Cardiac muscle cell (in vitro differentiated cells and primary cell): ENCODE data around the gene SLC5A10. TPM values are rescaled to one million over a fixed set of nuclear protein-coding genes. Genes with fewer than 3 reads are reported as not detected.
"Not testable (repeated sequence)": the region's sequence is repeated elsewhere in the genome, so short reads cannot be mapped to it uniquely, and the experiment has no call there.

Source experiments
- DNase-seq, 2 donors: peaks; one replicate each; pipeline versions ENCODE4 v3.0.0 to v3.0.0-alpha.2; 2010 to 2017; ENCODE audit warnings: low read depth in 1 of 2, low spot score in 1 of 2
- H3K27ac ChIP-seq: fragments of 200-600 bp; sonication (generic); 2 replicates; pipeline ENCODE4 v1.5.1; 2016
- H3K27me3 ChIP-seq: fragments of 200-600 bp; sonication (generic); 2 replicates; pipeline ENCODE4 v1.6.0; 2016; ENCODE audit warnings: control low read depth
- H3K36me3 ChIP-seq: fragments of 200-600 bp; sonication (generic); 2 replicates; pipeline ENCODE4 v1.5.1; 2016; ENCODE audit warnings: control low read depth
- H3K4me1 ChIP-seq: fragments of 200-600 bp; sonication (generic); 2 replicates; pipeline ENCODE4 v1.8.1; 2017; ENCODE audit warnings: low read depth, mild to moderate bottlenecking, mixed run types
- H3K4me3 ChIP-seq: fragments of 200-600 bp; sonication (generic); 2 replicates; pipeline ENCODE4 v1.5.1; 2016; ENCODE audit warnings: mild to moderate bottlenecking
- H3K9me3 ChIP-seq: fragments of 200-600 bp; sonication (generic); 2 replicates; pipeline ENCODE4 v1.5.1; 2017; ENCODE audit warnings: low read depth, mild to moderate bottlenecking, control low read depth
- CTCF ChIP-seq: IDR thresholded peaks from 2 replicates; pipeline ENCODE4 v1.5.1; 2012; ENCODE audit warnings: low read depth, mild to moderate bottlenecking, low read length
- polyA plus RNA-seq: library from polyadenylated mRNA; unstranded; fragments of >200 nt; fragmentation: Nextera tagmentation; extraction: Ambion mirVana; gene quantifications from 2 replicates; pipeline ENCODE4 v1.2.1, GENCODE V29; 2016
- total RNA-seq: library from RNA; depleted of rRNA; stranded (reverse); fragments of >200 nt; gene quantifications from 2 replicates; pipeline ENCODE4 v1.2.3, GENCODE V29; 2016

The SLC5A10 gene
- total and polyA plus RNA-seq, 2 experiments from 2014 or later, result 0.06 TPM; not detected in 1

- Histone ChIP-seq H3K36me3 (no peaks in the 10 kb centered on the region), H3K4me3 (no peak overlapping the region), H3K4me1 (peaks cover 3% of the 10 kb centered on the region), H3K27ac (no peak overlapping the region), H3K9me3 (no peaks in the 10 kb centered on the region), H3K27me3 (no peaks in the 10 kb centered on the region)
- TF ChIP-seq CTCF, result no peak
- no peak for DNase-seq
These were observed 1.3 kb downstream of the SLC5A10 start for GRCh38 chr17:18953231-18953728.

GRCh38 chr17:18954321-18954720, 2.4 kb downstream of the SLC5A10 start:
- no peak for DNase-seq
- Histone ChIP-seq H3K4me1 (peaks cover 3% of the 10 kb centered on the region), H3K36me3 (no peaks in the 10 kb centered on the region), H3K4me3 (no peak overlapping the region), H3K27ac (no peak overlapping the region), H3K27me3 (no peaks in the 10 kb centered on the region), H3K9me3 (no peaks in the 10 kb centered on the region)
- TF ChIP-seq CTCF, result no peak

- TF ChIP-seq CTCF, result no peak
- H3K27ac ChIP-seq, result no peak overlapping the region
- H3K36me3 ChIP-seq, result no peaks in the 10 kb centered on the region
- H3K9me3 ChIP-seq, result no peaks in the 10 kb centered on the region
- H3K27me3 ChIP-seq, result no peaks in the 10 kb centered on the region
- no peak for DNase-seq
- H3K4me3 ChIP-seq, result no peak overlapping the region
- peaks cover 3% of the 10 kb centered on the region for H3K4me1 ChIP-seq
These were observed 3.0 kb downstream of the SLC5A10 start for GRCh38 chr17:18955009-18955408.

- H3K36me3 ChIP-seq, H3K4me3 ChIP-seq: not testable (repeated sequence)
These were observed 4.1 kb downstream of the SLC5A10 start for GRCh38 chr17:18956021-18956420.

GRCh38 chr17:18956581-18956980, 4.6 kb downstream of the SLC5A10 start:
- Histone ChIP-seq H3K9me3 (no peaks in the 10 kb centered on the region), H3K4me1 (peaks cover 6% of the 10 kb centered on the region), H3K36me3 (no peaks in the 10 kb centered on the region), H3K27ac (no peak overlapping the region), H3K27me3 (no peaks in the 10 kb centered on the region), H3K4me3 (no peak overlapping the region)
- no peak for TF ChIP-seq CTCF
- no peak for DNase-seq

More at GRCh38 chr17:18956021-18956420, 4.1 kb downstream of the SLC5A10 start:
- H3K27ac ChIP-seq, H3K9me3 ChIP-seq, H3K4me1 ChIP-seq, DNase-seq, H3K27me3 ChIP-seq: not testable (repeated sequence)

GRCh38 chr17:18957831-18958230, 5.9 kb downstream of the SLC5A10 start:
- Histone ChIP-seq H3K4me1 (peaks cover 17% of the 10 kb centered on the region), H3K27me3 (no peaks in the 10 kb centered on the region), H3K4me3 (no peak overlapping the region), H3K9me3 (no peaks in the 10 kb centered on the region), H3K27ac (no peak overlapping the region), H3K36me3 (no peaks in the 10 kb centered on the region)
- DNase-seq, result no peak
- no peak for TF ChIP-seq CTCF
